WI38 (cell line): ENCODE measurements around the gene ANXA2.

Experiments
- H3K4me3 ChIP-seq: 2 replicates; pipeline ENCODE4 v1.5.1; 2011; ENCODE audit warnings: low read depth, mild to moderate bottlenecking, control low read depth, low read length
- CTCF ChIP-seq: IDR thresholded peaks from 2 replicates; pipeline ENCODE4 v1.5.1; 2012; ENCODE audit warnings: low read depth, mild to moderate bottlenecking, control low read depth, low read length

The ANXA2 gene

GRCh38 chr15:60370869-60371136 lies 27.0 kb downstream of the ANXA2 start:
- no peak for TF ChIP-seq CTCF
- no peak overlapping the region; the same call in 1 of the 2 replicates for H3K4me3 ChIP-seq

GRCh38 chr15:60370105-60370868 lies 27.5 kb downstream of the ANXA2 start:
- no peak overlapping the region for H3K4me3 ChIP-seq

GRCh38 chr15:60369696-60370095 lies 28.1 kb downstream of the ANXA2 start:
- H3K4me3 ChIP-seq: no peak overlapping the region

More at GRCh38 chr15:60370105-60370868, 27.5 kb downstream of the ANXA2 start:
- TF ChIP-seq CTCF: no peak

GRCh38 chr15:60364612-60364924 lies 33.2 kb downstream of the ANXA2 start:
- no peak overlapping the region for H3K4me3 ChIP-seq
- TF ChIP-seq CTCF: no peak

More at GRCh38 chr15:60369696-60370095, 28.1 kb downstream of the ANXA2 start:
- no peak for TF ChIP-seq CTCF

GRCh38 chr15:60363903-60364611 lies 33.7 kb downstream of the ANXA2 start:
- no peak for TF ChIP-seq CTCF
- no peak overlapping the region for H3K4me3 ChIP-seq

- TF ChIP-seq CTCF: no peak
- no peak overlapping the region for H3K4me3 ChIP-seq
These were observed 34.7 kb downstream of the ANXA2 start for GRCh38 chr15:60363087-60363549.
